ENCODE results near the gene OR6B3. TPM values are rescaled to one million over a fixed set of nuclear protein-coding genes. Genes with fewer than 3 reads are reported as not detected.
A peak's percentile ranks its signal among the peaks of the same experiment; 100 is the strongest.

Gene OR6B3
- total and polyA plus RNA-seq, 2 donors (not counting 1 experiment from before 2014, with no cell fraction given), result not detected

- H3K9ac ChIP-seq (ENCODE audit: insufficient read depth, low read length), result no peak overlapping the region
- TF ChIP-seq CTCF (conservative IDR thresholded peaks at IDR 0.05 in 1 of 2, IDR thresholded peaks at IDR 0.05 in 1 of 2; ENCODE audit: low read depth in 1 of 2, low read length in 2 of 2), result no peak
- peak; percentile 93 for TF ChIP-seq EZH2 (IDR thresholded peaks at IDR 0.05; ENCODE audit: low read length, missing control alignments)
- H4K20me1 ChIP-seq (ENCODE audit: control insufficient read depth, extremely low read depth, insufficient read depth, low read length), result no peaks in the 10 kb centered on the region
- H2AFZ ChIP-seq (ENCODE audit: low read length), result no peak overlapping the region
- H3K4me1 ChIP-seq (ENCODE audit: control insufficient read depth, extremely low read depth, insufficient read depth, low read length), result no peaks in the 10 kb centered on the region
- no peaks in the 10 kb centered on the region for H3K79me2 ChIP-seq (ENCODE audit: control insufficient read depth, insufficient read depth, low read length)
- H3K4me2 ChIP-seq (ENCODE audit: extremely low read depth, insufficient read depth, low read length), result no peak overlapping the region
- DNase-seq (ENCODE audit: low read depth in 2 of 2), result no peak
- no peak overlapping the region for H3K4me3 ChIP-seq (replicated peaks in 1 of 4; ENCODE audit: control extremely low read depth in 1 of 4, insufficient read depth in 1 of 4, low read depth in 3 of 4, low read length in 4 of 4)
- H3K9me3 ChIP-seq (ENCODE audit: control insufficient read depth, insufficient read depth, low read depth, low read length), result no peaks in the 10 kb centered on the region
- H3K27ac ChIP-seq (ENCODE audit: insufficient read depth, low read length), result no peak overlapping the region
- peaks cover 20% of the 10 kb centered on the region for H3K27me3 ChIP-seq (ENCODE audit: control insufficient read depth, insufficient read depth, low read length)
- H3K36me3 ChIP-seq (ENCODE audit: control insufficient read depth, insufficient read depth, low read length), result no peaks in the 10 kb centered on the region
Measured at GRCh38 chr2:240095556-240096523, 42.5 kb upstream of the OR6B3 start.

DNA sequence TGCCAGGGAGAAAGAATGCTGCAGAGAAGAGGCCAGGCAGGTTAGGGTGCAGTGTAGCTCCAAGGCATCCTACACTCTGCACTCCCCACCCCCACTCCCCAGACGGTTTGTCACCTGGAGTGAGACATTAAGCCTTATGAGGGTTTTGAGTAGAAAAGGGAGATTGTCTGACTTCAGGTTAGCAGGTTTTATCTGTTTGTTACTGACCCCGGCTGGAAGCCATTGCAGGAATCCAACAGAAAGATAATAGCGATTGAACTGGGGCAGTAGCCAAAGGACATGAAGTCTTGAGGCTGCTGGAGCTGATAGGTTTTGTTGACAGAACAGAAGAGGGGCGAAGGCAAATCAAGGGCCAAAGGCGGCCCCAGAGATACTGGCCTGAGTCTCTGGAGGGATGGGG lies 36.0 kb upstream of the OR6B3 start:
- Histone ChIP-seq H2AFZ (ENCODE audit: low read length) (no peak overlapping the region), H4K20me1 (ENCODE audit: control insufficient read depth, extremely low read depth, insufficient read depth, low read length) (no peaks in the 10 kb centered on the region), H3K36me3 (ENCODE audit: control insufficient read depth, insufficient read depth, low read length) (no peaks in the 10 kb centered on the region), H3K4me3 (replicated peaks in 1 of 4; ENCODE audit: control extremely low read depth in 1 of 4, insufficient read depth in 1 of 4, low read depth in 3 of 4, low read length in 4 of 4) (no peak overlapping the region), H3K27me3 (ENCODE audit: control insufficient read depth, insufficient read depth, low read length) (peaks cover under 1% of the 10 kb centered on the region), H3K79me2 (ENCODE audit: control insufficient read depth, insufficient read depth, low read length) (no peaks in the 10 kb centered on the region), H3K27ac (ENCODE audit: insufficient read depth, low read length) (no peak overlapping the region), H3K4me2 (ENCODE audit: extremely low read depth, insufficient read depth, low read length) (no peak overlapping the region), H3K4me1 (ENCODE audit: control insufficient read depth, extremely low read depth, insufficient read depth, low read length) (no peaks in the 10 kb centered on the region), H3K9ac (ENCODE audit: insufficient read depth, low read length) (no peak overlapping the region), H3K9me3 (ENCODE audit: control insufficient read depth, insufficient read depth, low read depth, low read length) (no peaks in the 10 kb centered on the region)
- DNase-seq (ENCODE audit: low read depth in 2 of 2), result no peak
- TF ChIP-seq EZH2 (IDR thresholded peaks at IDR 0.05; ENCODE audit: low read length, missing control alignments) (no peak), CTCF (conservative IDR thresholded peaks at IDR 0.05 in 1 of 2, IDR thresholded peaks at IDR 0.05 in 1 of 2; ENCODE audit: low read depth in 1 of 2, low read length in 2 of 2) (no peak)

- no peaks in the 10 kb centered on the region for H3K36me3 ChIP-seq (ENCODE audit: control insufficient read depth, insufficient read depth, low read length)
Measured at GRCh38 chr2:240086563-240086962, 33.2 kb upstream of the OR6B3 start.

More at GRCh38 chr2:240086563-240086962, 33.2 kb upstream of the OR6B3 start:
- TF ChIP-seq CTCF (conservative IDR thresholded peaks at IDR 0.05 in 1 of 2, IDR thresholded peaks at IDR 0.05 in 1 of 2; ENCODE audit: low read depth in 1 of 2, low read length in 2 of 2) (no peak), EZH2 (IDR thresholded peaks at IDR 0.05; ENCODE audit: low read length, missing control alignments) (no peak)
- H4K20me1 ChIP-seq (ENCODE audit: control insufficient read depth, extremely low read depth, insufficient read depth, low read length), result no peaks in the 10 kb centered on the region
- H3K27ac ChIP-seq (ENCODE audit: insufficient read depth, low read length), result no peak overlapping the region
- H3K27me3 ChIP-seq (ENCODE audit: control insufficient read depth, insufficient read depth, low read length), result no peaks in the 10 kb centered on the region
- DNase-seq (ENCODE audit: low read depth in 2 of 2), result no peak
- no peaks in the 10 kb centered on the region for H3K9me3 ChIP-seq (ENCODE audit: control insufficient read depth, insufficient read depth, low read depth, low read length)
- H3K4me3 ChIP-seq (replicated peaks in 1 of 4; ENCODE audit: control extremely low read depth in 1 of 4, insufficient read depth in 1 of 4, low read depth in 3 of 4, low read length in 4 of 4), result no peak overlapping the region
- H3K9ac ChIP-seq (ENCODE audit: insufficient read depth, low read length), result no peak overlapping the region
- no peaks in the 10 kb centered on the region for H3K4me1 ChIP-seq (ENCODE audit: control insufficient read depth, extremely low read depth, insufficient read depth, low read length)
- no peak overlapping the region for H3K4me2 ChIP-seq (ENCODE audit: extremely low read depth, insufficient read depth, low read length)
- no peaks in the 10 kb centered on the region for H3K79me2 ChIP-seq (ENCODE audit: control insufficient read depth, insufficient read depth, low read length)
- no peak overlapping the region for H2AFZ ChIP-seq (ENCODE audit: low read length)

Measured in fibroblast of lung (primary cell).